Fibroblast of skin of scalp (primary cell): ENCODE data around the gene MMP24OS.

Source experiments
- DNase-seq: peaks from one replicate; pipeline ENCODE4 v3.0.0-alpha.2; 2013

The MMP24OS gene

GRCh38 chr20:35248641-35249475, 29.1 kb downstream of the MMP24OS start:
- DNase-seq = peak; percentile 44

GRCh38 chr20:35246723-35247122, 31.2 kb downstream of the MMP24OS start:
- DNase-seq = no peak

GRCh38 chr20:35243986-35244385, 33.9 kb downstream of the MMP24OS start:
- no peak for DNase-seq

GRCh38 chr20:35243317-35243716, 34.6 kb downstream of the MMP24OS start:
- DNase-seq = no peak

GRCh38 chr20:35240811-35241293, 37.1 kb downstream of the MMP24OS start:
- DNase-seq = no peak

- no peak for DNase-seq
Measured at GRCh38 chr20:35240083-35240810, 37.7 kb downstream of the MMP24OS start.

- DNase-seq = no peak
Measured at GRCh38 chr20:35238735-35239134, 39.2 kb downstream of the MMP24OS start.

GRCh38 chr20:35238170-35238569, 39.8 kb downstream of the MMP24OS start:
- no peak for DNase-seq

- DNase-seq = peak; percentile 5
Measured at GRCh38 chr20:35237486-35237885, 40.4 kb downstream of the MMP24OS start.

- no peak for DNase-seq
Measured at GRCh38 chr20:35235881-35236280, 42.0 kb downstream of the MMP24OS start.

GRCh38 chr20:35232575-35232974, 45.3 kb downstream of the MMP24OS start:
- DNase-seq = peak; percentile 89

- peak; percentile 54 for DNase-seq
Measured at GRCh38 chr20:35226884-35227681, 50.8 kb downstream of the MMP24OS start.
